ENCODE data around the gene CADM4. TPM values are rescaled to one million over a fixed set of nuclear protein-coding genes. Genes with fewer than 3 reads are reported as not detected.

The CADM4 gene
- total RNA-seq, 1 donor from 2014 or later = 13.4 TPM

DNA sequence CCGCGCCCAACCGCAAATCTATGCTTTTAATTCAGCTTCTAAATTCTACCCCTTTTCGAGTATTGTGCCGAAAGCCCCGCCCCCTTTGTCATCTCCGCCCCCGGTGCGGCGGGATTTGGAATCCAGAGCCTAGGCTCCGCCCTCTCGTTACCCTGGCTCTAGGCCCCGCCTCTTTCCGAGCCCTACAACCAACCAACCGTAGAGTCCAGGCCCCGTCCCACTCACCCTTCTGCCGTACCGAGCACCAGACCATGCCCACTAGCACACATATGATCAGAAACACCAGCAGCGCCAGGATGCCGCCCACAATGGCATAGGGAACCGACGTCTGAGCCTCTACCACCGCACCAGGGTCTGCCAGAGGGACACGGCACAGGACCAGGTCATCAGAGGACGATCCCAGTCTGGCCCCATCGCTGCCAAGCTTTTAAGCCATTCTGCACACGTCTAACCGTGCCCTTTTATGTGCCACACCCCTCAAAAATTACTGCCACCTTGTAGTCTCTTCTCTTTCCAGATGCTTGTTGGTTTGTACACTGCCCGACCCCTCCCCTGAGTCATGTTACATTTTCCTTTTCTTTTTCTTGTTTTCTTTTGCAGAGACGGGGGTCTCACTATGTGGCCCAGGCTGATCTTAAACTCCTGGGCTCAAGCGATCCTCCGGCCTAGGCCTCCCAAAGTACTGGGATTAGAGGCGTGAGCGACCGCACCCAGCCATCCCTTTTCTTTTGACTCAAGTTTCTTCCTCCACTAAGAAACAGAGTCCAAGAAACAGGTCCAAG, 15.6 kb downstream of the CADM4 start:
- no peaks in the 10 kb centered on the region for H3K36me3 ChIP-seq (ENCODE audit: control insufficient read depth, insufficient read depth, low read length)
- DNase-seq (ENCODE audit: low read depth) (no peak), FAIRE-seq (no peak)
- no peak overlapping the region for H3K4me3 ChIP-seq (ENCODE audit: low read depth, low read length)
- no peaks in the 10 kb centered on the region for H3K27me3 ChIP-seq (ENCODE audit: control insufficient read depth, insufficient read depth, low read length)
- TF ChIP-seq, protein P1, sequence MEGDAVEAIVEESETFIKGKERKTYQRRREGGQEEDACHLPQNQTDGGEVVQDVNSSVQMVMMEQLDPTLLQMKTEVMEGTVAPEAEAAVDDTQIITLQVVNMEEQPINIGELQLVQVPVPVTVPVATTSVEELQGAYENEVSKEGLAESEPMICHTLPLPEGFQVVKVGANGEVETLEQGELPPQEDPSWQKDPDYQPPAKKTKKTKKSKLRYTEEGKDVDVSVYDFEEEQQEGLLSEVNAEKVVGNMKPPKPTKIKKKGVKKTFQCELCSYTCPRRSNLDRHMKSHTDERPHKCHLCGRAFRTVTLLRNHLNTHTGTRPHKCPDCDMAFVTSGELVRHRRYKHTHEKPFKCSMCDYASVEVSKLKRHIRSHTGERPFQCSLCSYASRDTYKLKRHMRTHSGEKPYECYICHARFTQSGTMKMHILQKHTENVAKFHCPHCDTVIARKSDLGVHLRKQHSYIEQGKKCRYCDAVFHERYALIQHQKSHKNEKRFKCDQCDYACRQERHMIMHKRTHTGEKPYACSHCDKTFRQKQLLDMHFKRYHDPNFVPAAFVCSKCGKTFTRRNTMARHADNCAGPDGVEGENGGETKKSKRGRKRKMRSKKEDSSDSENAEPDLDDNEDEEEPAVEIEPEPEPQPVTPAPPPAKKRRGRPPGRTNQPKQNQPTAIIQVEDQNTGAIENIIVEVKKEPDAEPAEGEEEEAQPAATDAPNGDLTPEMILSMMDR (IDR thresholded peaks at IDR 0.05; ENCODE audit: insufficient read depth, low read length, severe bottlenecking) = no peak

DNA sequence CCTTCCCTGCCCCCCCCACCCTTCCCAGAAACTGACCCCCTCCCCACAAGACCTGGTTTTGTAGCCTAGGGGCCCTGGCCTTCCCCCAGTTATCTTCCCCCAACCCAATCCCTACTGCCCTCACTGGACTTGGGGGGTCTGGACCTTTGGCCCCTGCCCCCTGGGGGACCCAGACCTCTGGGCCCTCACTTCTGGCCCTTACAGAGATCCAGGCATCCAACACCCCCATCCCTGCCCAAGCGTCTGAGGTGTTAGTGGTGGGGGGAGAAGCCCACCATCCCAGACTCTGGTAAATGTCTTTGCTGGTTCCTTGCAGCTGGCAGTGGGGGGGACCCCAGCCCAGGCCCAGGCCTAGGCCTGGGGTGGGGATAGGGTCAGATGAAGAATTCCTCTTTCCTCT, 16.7 kb downstream of the CADM4 start:
- Histone ChIP-seq H3K36me3 (ENCODE audit: control insufficient read depth, insufficient read depth, low read length) (no peaks in the 10 kb centered on the region), H3K4me3 (ENCODE audit: low read depth, low read length) (no peak overlapping the region), H3K27me3 (ENCODE audit: control insufficient read depth, insufficient read depth, low read length) (no peaks in the 10 kb centered on the region)
- DNase-seq (ENCODE audit: low read depth) (no peak), FAIRE-seq (no peak)
- TF ChIP-seq, protein P1 (IDR thresholded peaks at IDR 0.05; ENCODE audit: insufficient read depth, low read length, severe bottlenecking) = no peak

DNA sequence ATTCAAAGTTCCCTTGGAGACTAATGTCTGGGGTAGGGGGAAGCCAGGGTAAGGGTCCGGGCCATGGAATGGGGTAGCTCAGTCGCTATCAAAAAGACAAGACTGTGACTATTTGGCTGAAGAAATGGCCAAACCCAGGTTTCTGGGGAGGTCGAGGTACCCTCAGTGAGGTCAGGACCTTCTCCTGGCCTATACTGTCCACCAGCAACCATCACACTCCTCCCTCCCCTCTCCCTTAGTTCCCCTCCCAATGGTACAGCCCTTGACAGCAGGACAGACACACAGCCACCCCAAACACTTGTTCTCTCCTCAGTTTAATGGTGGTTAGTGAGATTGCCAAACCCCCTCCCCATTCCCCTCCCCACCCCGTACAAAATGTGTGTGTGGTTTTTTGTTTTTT, 17.6 kb downstream of the CADM4 start:
- DNase-seq (ENCODE audit: low read depth) (no peak), FAIRE-seq (no peak)
- no peaks in the 10 kb centered on the region for H3K27me3 ChIP-seq (ENCODE audit: control insufficient read depth, insufficient read depth, low read length)
- H3K36me3 ChIP-seq (ENCODE audit: control insufficient read depth, insufficient read depth, low read length) = no peaks in the 10 kb centered on the region
- H3K4me3 ChIP-seq (ENCODE audit: low read depth, low read length) = no peak overlapping the region
- TF ChIP-seq, protein P1 (IDR thresholded peaks at IDR 0.05; ENCODE audit: insufficient read depth, low read length, severe bottlenecking) = no peak

DNA sequence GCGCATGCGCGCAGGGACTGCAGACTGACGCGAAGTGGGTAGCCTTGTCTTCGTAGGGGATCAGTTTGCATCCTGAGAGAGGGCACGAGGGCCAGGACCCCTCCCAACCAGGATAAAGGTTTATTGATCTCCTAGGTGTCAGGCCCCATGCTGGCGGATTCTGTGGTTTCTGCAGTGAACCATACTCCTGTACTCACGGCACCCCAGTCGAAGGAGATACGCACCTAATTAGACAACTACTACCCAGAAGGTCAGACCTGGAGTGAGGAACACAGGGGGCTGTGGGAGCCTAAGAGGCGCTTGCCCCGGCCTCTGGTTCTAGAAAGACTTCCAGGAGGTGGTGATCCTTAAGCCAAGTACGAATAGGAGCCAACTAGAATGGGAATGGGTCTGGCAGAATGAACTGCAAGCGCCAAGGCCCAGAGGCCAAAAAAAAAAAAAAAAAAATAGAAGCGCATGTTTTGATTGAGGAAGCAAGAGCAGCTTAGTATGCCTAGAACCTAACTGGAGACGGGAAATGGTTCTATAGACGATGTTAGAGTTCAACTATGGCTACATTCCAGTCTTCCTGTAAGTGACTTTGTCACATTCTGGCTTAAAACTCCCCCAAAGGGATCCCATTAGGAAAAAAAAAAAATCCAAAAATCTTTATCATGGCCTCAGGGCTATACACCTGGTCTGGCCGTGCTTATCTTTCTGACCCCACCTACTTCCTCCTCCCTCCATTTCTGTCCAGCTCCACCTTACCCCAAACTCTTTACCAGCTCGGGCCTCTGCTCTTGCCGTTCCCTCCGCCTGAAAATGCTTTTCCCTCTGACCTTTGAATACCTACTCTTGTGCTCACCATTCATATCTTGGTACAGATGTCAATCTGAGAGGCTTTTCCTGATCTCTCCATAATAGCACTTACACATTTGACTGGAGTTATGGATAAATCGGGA, 19.3 kb downstream of the CADM4 start:
- H3K36me3 ChIP-seq (ENCODE audit: control insufficient read depth, insufficient read depth, low read length) = no peaks in the 10 kb centered on the region
- TF ChIP-seq, protein P1 (IDR thresholded peaks at IDR 0.05; ENCODE audit: insufficient read depth, low read length, severe bottlenecking) = no peak
- DNase-seq (ENCODE audit: low read depth) (no peak), FAIRE-seq (no peak)
- peak overlapping the region; percentile 57 for H3K4me3 ChIP-seq (ENCODE audit: low read depth, low read length)
- H3K27me3 ChIP-seq (ENCODE audit: control insufficient read depth, insufficient read depth, low read length) = no peaks in the 10 kb centered on the region

DNA sequence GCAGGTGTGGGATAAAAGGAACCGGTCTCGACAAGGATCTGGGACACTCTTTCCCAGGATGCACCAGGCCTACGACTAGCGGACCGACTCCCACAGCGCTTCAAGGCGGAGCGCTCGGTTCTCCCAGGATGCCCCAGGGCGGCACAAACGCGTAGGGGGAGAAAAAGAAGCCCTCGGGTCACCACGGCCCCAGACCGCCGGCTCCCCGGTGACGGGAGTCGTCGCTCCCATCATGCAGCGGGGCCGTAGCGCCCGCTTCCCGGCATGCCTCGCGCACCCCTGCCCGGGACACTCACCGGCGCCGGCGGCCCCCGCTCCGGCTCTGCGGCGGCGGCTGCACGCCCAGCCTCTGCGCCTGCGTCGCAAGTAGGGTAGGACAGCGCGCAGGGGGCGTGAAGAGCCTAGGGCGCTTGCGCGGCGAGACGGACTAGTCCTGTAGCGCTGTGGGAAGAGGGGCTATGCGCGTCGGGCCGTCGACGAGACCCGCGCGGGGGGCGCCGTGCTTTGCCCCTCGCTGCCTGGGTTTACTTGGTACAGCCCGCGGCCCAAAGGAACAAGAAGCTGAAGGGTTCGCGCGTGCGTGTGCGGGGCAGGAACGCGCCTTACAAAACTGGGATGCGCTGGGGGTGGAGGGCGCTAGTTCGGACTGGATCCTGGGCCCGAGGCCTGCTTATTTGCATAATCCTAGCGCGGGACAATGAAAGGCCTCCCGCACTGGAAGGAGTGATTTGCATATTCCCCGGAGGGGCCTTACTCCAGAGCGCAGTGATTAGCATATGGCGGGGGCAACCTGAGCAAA, 20.2 kb downstream of the CADM4 start, which contains the start of gene ZNF428:
ZNF428 (minus strand) TSS at position 368 of the 799 bp plus-strand sequence. CDS start 5,325 bp downstream, outside the sequence.
- Histone ChIP-seq H3K4me3 (ENCODE audit: low read depth, low read length) (peak within 1 kb of the TSS; percentile 57), H3K36me3 (ENCODE audit: control insufficient read depth, insufficient read depth, low read length) (no peaks in the 10 kb centered on the region), H3K27me3 (ENCODE audit: control insufficient read depth, insufficient read depth, low read length) (no peaks in the 10 kb centered on the region)
- DNase-seq (ENCODE audit: low read depth) (peak; percentile 72), FAIRE-seq (no peak)
- TF ChIP-seq, protein P1 (IDR thresholded peaks at IDR 0.05; ENCODE audit: insufficient read depth, low read length, severe bottlenecking) = no peak

Measured in bronchial epithelial cell (primary cell).